HG03460 (cell line): ENCODE measurements around the gene SPTBN1.

Experiments used
- ATAC-seq: cut with Tn5 transposase; IDR thresholded peaks from one replicate; pipeline ENCODE4 v1.9.1; 2021; ENCODE audit not compliant: unreplicated experiment

The SPTBN1 gene

GRCh38 chr2:54549917-54550518 lies 93.9 kb downstream of the SPTBN1 start:
- no peak for ATAC-seq

GRCh38 chr2:54550547-54550946 lies 94.4 kb downstream of the SPTBN1 start:
- no peak for ATAC-seq

- ATAC-seq: peak; percentile 57
Observed at GRCh38 chr2:54551123-54551756, 95.1 kb downstream of the SPTBN1 start.

- no peak for ATAC-seq
Observed at GRCh38 chr2:54553075-54553474, 96.9 kb downstream of the SPTBN1 start.

- ATAC-seq: no peak
Observed at GRCh38 chr2:54553775-54554174, 97.6 kb downstream of the SPTBN1 start.

- no peak for ATAC-seq
Observed at GRCh38 chr2:54555318-54555837, 99.3 kb downstream of the SPTBN1 start.

GRCh38 chr2:54556621-54557121 lies 100.5 kb downstream of the SPTBN1 start:
- no peak for ATAC-seq

GRCh38 chr2:54557211-54557600 lies 101.1 kb downstream of the SPTBN1 start:
- ATAC-seq: no peak

GRCh38 chr2:54557601-54558187 lies 101.6 kb downstream of the SPTBN1 start:
- ATAC-seq: peak; percentile 36

GRCh38 chr2:54558188-54559005 lies 102.3 kb downstream of the SPTBN1 start:
- ATAC-seq: peak; percentile 34

GRCh38 chr2:54559006-54559445 lies 102.9 kb downstream of the SPTBN1 start:
- ATAC-seq: no peak

- no peak for ATAC-seq
Observed at GRCh38 chr2:54559593-54560145, 103.5 kb downstream of the SPTBN1 start.

- peak; percentile 44 for ATAC-seq
Observed at GRCh38 chr2:54560146-54560881, 104.2 kb downstream of the SPTBN1 start.

- ATAC-seq: no peak
Observed at GRCh38 chr2:54561010-54561409, 104.9 kb downstream of the SPTBN1 start.

- ATAC-seq: no peak
Observed at GRCh38 chr2:54564439-54564838, 108.3 kb downstream of the SPTBN1 start.

- ATAC-seq: no peak
Observed at GRCh38 chr2:54565551-54565950, 109.4 kb downstream of the SPTBN1 start.

- ATAC-seq: no peak
Observed at GRCh38 chr2:54566896-54567295, 110.8 kb downstream of the SPTBN1 start.

- peak; percentile 33 for ATAC-seq
Observed at GRCh38 chr2:54568876-54569321, 112.8 kb downstream of the SPTBN1 start.

GRCh38 chr2:54569745-54570301 lies 113.7 kb downstream of the SPTBN1 start:
- ATAC-seq: peak; percentile 16
